GM12865 (cell line): Measurements from ENCODE around the gene CD300LB.
"Not testable (repeated sequence)": the region's sequence is repeated elsewhere in the genome, so short reads cannot be mapped to it uniquely, and the experiment has no call there.

Source experiments
- DNase-seq: peaks from one replicate; pipeline ENCODE4 v3.0.0; 2010; ENCODE audit warnings: low read depth
- H3K4me3 ChIP-seq: 2 replicates; pipeline ENCODE4 v1.5.1; 2011; ENCODE audit warnings: mild to moderate bottlenecking, low read depth, low read length, control low read depth
- TF ChIP-seq, protein P1 (sequence below): IDR thresholded peaks from 2 replicates; pipeline ENCODE4 v1.5.1; 2011; ENCODE audit warnings: low read length, control low read depth, low read depth, inconsistent platforms; ENCODE audit not compliant: insufficient read depth; ENCODE audit errors: missing control alignments

The CD300LB gene

GRCh38 chr17:74497471-74497870, 33.8 kb downstream of the CD300LB start:
- no peak for DNase-seq
- H3K4me3 ChIP-seq = no peak overlapping the region
- TF ChIP-seq, protein P1, sequence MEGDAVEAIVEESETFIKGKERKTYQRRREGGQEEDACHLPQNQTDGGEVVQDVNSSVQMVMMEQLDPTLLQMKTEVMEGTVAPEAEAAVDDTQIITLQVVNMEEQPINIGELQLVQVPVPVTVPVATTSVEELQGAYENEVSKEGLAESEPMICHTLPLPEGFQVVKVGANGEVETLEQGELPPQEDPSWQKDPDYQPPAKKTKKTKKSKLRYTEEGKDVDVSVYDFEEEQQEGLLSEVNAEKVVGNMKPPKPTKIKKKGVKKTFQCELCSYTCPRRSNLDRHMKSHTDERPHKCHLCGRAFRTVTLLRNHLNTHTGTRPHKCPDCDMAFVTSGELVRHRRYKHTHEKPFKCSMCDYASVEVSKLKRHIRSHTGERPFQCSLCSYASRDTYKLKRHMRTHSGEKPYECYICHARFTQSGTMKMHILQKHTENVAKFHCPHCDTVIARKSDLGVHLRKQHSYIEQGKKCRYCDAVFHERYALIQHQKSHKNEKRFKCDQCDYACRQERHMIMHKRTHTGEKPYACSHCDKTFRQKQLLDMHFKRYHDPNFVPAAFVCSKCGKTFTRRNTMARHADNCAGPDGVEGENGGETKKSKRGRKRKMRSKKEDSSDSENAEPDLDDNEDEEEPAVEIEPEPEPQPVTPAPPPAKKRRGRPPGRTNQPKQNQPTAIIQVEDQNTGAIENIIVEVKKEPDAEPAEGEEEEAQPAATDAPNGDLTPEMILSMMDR = no peak

DNA sequence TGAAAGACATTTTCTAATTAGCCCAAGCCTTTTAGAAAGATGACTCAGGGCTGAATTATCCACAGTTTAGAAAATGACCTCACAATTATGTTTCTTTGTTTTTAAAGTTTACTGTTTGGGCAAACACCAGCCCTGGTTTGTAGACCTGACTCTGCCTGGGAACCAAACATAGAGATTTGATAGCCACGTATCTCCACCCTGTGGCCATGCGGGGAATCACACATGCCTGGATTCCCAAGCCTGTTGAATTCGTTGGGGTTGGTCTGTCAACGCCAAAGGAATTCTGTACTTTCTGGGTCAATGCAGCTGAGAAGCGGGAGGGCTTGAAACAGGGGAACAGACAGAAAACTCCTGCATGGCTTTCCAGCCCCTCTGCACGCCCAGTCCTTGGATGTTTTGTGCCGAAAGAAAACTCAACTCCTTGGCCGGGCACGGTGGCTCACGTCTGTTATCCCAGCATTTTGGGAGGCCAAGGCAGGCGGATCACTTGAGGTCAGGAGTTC, 37.9 kb downstream of the CD300LB start:
- TF ChIP-seq, protein P1 = peak; percentile 90
- peak; percentile 74 for DNase-seq
- no peak overlapping the region for H3K4me3 ChIP-seq

DNA sequence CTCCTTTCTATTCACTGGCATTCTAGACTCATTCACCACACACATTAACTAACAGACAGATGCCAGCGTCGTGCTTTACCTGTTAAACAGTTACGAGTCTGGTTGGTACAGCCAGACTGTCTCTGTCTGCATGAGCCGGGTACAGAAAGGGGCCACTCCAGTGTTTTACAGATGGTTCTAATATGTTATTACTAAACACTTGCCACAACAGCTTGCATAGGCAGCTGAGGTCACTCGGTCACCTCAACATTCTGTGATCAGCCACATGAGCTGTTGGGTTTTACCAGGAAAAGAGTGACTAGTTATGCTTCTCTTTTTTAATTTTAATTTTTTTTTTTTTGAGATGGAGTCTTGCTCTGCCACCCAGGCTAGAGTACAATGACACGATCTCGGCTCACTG, 39.6 kb downstream of the CD300LB start:
- no peak for DNase-seq
- no peak overlapping the region for H3K4me3 ChIP-seq
- TF ChIP-seq, protein P1 = no peak

DNA sequence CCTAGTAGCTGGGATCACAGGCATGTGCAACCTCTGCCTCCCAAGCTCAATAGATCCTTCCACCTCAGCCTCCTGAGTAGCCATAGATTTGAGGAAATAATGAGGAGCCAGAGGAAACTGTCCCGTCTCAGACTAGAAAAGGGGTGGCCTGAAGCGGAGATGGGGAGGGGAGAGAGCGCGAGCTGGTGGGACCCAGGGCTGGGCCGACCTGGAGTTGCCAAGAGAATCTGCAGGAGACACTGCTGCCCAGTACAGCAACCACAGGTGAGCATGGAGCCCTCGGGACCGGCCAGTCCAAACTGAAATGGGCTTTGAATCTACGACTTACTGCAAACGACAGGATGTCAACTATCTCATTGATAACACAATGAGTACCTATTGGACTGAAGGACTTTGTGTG, 40.6 kb downstream of the CD300LB start:
- TF ChIP-seq, protein P1 = no peak
- no peak overlapping the region for H3K4me3 ChIP-seq
- DNase-seq = no peak

DNA sequence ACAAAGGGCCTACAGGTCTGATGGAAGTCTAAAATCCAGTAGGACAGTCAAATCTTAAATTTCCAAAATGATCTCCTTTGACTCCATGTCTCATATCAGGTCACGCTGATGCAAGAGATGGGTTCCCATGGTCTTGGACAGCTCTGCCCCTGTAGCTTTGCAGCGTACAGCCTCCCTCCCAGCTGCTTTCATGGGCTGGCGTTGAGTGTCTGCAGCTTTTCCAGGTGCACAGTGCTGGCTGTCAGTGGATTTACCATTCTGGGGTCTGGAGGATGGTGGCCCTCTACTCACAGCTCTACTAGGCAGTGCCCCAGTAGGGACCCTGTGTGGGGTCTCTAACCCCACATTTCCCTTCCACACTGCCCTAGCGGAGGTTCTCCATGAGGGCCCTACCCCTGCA, 43.0 kb downstream of the CD300LB start:
- not testable (repeated sequence) for DNase-seq, H3K4me3 ChIP-seq

DNA sequence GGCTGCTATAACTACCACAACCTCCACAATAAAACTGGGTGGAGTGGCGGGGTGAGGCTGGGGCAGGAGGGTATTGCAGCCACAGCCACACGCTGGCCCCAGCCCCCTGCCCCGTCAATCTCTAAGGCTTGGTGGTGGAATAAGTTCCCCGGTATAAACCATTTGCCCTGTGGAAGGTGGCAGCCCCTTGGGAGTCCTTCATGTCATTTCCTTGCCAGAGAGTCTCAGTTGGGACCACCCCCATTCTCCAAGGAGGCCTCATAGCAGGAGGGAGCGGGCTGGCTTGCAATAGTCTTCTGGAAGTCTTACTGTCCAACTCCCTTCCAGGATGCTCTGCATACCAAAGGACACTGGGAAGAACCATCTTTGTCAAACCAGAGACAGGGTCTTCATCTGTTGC, 45.4 kb downstream of the CD300LB start:
- DNase-seq = no peak
- TF ChIP-seq, protein P1 = no peak
- H3K4me3 ChIP-seq = no peak overlapping the region

GRCh38 chr17:74485022-74485743, 46.1 kb downstream of the CD300LB start:
- no peak for DNase-seq
- H3K4me3 ChIP-seq = no peak overlapping the region
- TF ChIP-seq, protein P1 = no peak
